Measurements from ENCODE around the gene ZBTB43. TPM values are rescaled to one million over a fixed set of nuclear protein-coding genes. Genes with fewer than 3 reads are reported as not detected.
A peak's percentile ranks its signal among the peaks of the same experiment; 100 is the strongest.

The ZBTB43 gene
- total RNA-seq, 1 donor from 2014 or later, result 35.1 TPM

DNA sequence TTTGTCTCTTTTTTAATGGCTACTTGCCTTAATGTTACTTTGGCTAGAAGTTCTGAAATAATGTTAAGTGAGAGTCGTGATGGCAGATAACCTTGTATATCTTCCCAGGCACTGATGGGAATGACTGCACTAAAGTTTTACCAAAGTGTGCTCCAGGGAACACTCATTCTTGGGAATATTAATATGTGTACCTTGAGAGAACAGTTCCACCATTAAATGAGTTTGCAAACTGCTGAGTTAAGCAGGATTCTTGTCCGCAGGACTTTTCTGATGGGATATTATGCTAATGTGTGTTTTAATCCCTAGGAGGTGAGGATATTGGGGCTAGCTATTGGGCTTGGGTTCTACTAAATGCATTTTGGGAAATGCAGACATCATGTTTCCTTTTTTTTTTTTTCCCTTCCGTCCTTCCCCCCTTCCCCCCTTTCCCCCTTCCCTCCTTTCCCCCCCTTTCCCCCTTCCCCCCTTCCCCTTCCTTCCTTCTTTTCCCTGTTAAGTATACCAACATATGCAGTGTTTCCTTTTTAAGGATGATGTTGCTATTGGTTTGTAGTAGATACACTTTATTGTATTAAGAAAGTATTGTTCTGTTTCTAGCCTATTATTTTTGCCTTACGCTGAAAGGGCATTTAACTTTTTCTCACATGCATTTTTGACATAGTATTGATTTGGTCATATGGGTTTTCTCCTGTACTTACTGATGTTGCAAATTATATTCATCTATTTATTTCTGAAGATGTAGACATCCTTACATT, 71.1 kb downstream of the ZBTB43 start:
- intact Hi-C loops (cut with DNase I), result no loop called here
- DNase-seq (ENCODE audit: missing footprints) (no peak), ATAC-seq (no peak)

GRCh38 chr9:126876531-126876930, 71.7 kb downstream of the ZBTB43 start:
- DNase-seq (ENCODE audit: missing footprints) (no peak), ATAC-seq (no peak)
- intact Hi-C loops (cut with DNase I), result no loop called here

- ATAC-seq (no peak), DNase-seq (ENCODE audit: missing footprints) (no peak)
- intact Hi-C loops (cut with DNase I), result no loop called here
These were observed 72.6 kb downstream of the ZBTB43 start for GRCh38 chr9:126877418-126877817.

DNA sequence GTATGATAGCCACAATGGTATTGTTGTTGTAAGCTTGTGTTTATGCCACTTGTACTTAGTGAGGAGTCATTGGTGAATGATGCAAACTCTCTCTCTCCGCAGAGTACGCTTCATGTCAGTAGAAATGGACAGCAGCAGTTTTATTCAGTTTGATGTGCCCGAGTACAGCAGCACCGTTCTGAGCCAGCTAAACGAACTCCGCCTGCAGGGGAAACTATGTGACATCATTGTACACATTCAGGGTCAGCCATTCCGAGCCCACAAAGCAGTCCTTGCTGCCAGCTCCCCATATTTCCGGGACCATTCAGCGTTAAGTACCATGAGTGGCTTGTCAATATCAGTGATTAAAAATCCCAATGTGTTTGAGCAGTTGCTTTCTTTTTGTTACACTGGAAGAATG, 74.4 kb downstream of the ZBTB43 start:
- ATAC-seq (no peak), DNase-seq (ENCODE audit: missing footprints) (no peak)
- intact Hi-C loops (cut with DNase I), result no loop called here

DNA sequence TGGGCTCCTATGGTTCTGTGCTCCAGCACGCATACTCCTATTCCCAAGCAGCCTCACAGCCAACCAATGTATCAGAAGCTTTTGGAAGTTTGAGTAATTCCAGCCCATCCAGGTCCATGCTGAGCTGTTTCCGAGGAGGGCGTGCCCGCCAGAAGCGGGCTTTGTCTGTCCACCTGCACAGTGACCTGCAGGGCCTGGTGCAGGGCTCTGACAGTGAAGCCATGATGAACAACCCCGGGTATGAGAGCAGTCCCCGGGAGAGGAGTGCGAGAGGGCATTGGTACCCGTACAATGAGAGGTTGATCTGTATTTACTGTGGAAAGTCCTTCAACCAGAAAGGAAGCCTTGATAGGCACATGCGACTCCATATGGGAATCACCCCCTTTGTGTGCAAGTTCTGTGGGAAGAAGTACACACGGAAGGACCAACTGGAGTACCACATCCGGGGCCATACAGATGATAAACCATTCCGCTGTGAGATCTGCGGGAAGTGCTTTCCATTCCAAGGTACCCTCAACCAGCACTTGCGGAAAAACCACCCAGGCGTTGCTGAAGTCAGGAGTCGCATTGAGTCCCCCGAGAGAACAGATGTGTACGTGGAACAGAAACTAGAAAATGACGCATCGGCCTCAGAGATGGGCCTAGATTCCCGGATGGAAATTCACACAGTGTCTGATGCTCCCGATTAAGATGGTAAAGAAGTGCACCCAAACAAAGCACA, 75.5 kb downstream of the ZBTB43 start:
- DNase-seq (ENCODE audit: missing footprints), result no peak
- no peak for ATAC-seq
- intact Hi-C loops (cut with DNase I), result no loop called here

DNA sequence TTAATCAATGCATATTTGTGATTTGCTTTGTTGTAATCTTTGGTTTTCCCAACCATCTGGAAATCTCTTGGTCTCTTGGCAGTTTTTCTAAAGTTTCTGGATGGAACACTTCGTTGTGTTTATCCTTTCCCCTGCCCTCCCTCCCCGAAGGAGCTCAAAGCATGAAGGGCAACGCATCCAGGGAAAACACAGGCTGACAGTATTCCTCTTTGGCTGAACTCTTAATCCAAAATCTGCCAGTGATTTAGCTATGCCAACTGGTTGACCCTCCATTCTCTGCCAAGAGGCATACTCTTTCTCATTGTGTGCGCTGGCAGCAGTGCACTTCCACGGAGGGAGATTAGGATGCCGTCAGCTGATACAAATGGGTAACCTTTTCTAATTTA, 76.1 kb downstream of the ZBTB43 start:
- intact Hi-C loops (cut with DNase I), result no loop called here
- peak; percentile 62 for ATAC-seq

DNA sequence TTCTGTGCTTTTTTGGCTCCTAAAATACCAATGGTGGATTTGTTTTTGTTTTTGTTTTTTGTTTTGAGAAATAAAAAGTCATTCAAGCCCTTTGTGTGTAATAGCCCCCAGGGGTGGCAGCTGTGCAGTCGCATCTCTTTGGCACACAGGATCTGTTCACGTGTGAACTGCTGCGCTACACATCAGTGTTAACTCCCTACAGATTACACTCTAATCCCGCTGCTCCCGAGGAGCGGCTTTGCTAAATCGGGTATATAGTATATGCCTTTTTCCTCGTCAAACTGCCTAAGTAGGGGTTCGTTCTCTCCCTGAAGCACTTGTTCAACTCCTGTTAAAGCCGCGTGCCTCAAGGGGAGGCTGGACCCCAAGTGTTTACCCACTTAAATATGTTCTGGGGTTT, 77.9 kb downstream of the ZBTB43 start:
- intact Hi-C loops (cut with DNase I), result no loop called here
- ATAC-seq (no peak), DNase-seq (ENCODE audit: missing footprints) (no peak)

More for the DNA sequence above, 76.1 kb downstream of the ZBTB43 start:
- DNase-seq (ENCODE audit: missing footprints), result no peak

DNA sequence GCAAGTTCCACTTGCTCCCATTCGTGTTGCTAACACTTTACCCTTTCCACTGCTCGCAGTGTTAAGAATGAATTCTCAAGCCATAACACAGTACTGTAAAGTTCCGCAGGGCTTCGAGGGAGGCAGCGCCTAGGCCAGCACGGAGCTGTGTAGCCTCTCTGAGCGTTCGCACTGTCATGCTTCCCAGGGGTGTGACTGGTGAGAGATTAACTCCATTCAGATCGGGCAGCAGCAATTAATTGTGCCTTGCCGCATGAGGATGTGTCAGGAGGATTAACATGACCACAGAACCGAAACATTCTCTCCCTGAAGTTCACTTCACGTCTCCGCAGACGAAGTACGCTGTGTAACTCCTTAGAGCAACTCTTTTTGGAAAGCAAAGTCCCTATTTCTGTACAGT, 78.8 kb downstream of the ZBTB43 start:
- DNase-seq (ENCODE audit: missing footprints) (no peak), ATAC-seq (no peak)
- intact Hi-C loops (cut with DNase I), result no loop called here

DNA sequence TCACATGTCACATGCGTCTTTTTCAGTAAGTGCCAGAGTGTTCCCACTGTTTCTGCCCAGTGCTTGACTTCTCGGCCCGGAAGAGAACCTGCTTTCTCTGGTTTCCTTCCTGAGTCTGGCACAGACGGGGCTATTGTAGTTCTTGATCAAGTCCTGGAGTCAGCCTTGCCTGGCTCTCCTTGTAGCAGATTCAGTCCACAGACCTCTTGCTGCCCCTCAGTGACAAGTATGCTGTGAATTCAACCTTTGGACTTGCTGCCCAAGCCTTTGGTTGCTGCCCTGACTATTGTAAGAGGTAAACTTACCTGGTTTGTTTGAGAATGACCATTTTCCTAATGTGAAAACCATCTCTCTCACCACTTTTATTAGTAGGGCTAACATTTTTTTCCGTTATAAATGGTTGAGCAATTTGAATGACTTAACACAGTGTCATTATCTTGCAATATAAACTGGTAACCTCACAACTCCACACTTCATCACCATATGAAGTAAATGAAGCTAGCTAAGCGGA, 80.3 kb downstream of the ZBTB43 start:
- ATAC-seq, result no peak
- DNase-seq (ENCODE audit: missing footprints), result no peak
- intact Hi-C loops (cut with DNase I), result no loop called here

- ATAC-seq (no peak), DNase-seq (ENCODE audit: missing footprints) (no peak)
- intact Hi-C loops (cut with DNase I), result no loop called here
These were observed 81.4 kb downstream of the ZBTB43 start for GRCh38 chr9:126886034-126886822.

DNA sequence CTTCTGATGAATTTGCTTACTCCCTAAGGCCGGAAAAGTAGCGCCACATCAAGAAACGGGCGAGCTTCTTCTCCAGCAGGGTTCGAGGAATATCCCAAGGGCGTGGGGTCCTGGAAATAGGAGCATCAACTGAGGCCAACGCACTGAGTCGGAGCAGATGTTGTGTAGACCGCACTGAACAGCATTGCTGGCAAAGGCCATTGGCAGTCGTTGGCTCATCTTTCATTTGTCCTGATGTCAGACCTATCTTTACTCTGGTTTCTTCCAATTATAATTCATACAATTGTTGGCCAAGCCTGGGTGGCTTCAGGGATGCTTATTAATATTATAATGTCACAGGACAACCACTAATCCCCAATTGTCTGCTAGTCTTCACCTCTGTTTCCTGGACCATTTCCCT, 82.1 kb downstream of the ZBTB43 start:
- DNase-seq (ENCODE audit: missing footprints) (no peak), ATAC-seq (no peak)
- intact Hi-C loops (cut with DNase I), result no loop called here

Other genes with a start within 250 kb of the ZBTB43 start
- gene LMX1B, start 191.1 kb upstream of the ZBTB43 start, total RNA-seq, result 1.2 TPM
- gene ZBTB34, start 55.6 kb downstream of the ZBTB43 start, total RNA-seq, result 6.3 TPM
- 15.3 TPM for gene RALGPS1, start 109.7 kb downstream of the ZBTB43 start, total RNA-seq

Data from Right ventricle myocardium inferior (tissue), 1 donor.